ENCODE results near the gene MRPS33. TPM values are rescaled to one million over a fixed set of nuclear protein-coding genes. Genes with fewer than 3 reads are reported as not detected.
"Not testable (repeated sequence)": the region's sequence is repeated elsewhere in the genome, so short reads cannot be mapped to it uniquely, and the experiment has no call there.

Gene MRPS33
- total RNA-seq, 2 donors from 2014 or later, result 4.6 to 9.9 TPM

- 46 to 55% methylated on average over 3 of the region's 3 CpGs for WGBS, 2 donors
- DNase-seq (no peak), ATAC-seq (no peak)
- H3K27me3 ChIP-seq, result no peaks in the 10 kb centered on the region
- TF ChIP-seq, protein P1, sequence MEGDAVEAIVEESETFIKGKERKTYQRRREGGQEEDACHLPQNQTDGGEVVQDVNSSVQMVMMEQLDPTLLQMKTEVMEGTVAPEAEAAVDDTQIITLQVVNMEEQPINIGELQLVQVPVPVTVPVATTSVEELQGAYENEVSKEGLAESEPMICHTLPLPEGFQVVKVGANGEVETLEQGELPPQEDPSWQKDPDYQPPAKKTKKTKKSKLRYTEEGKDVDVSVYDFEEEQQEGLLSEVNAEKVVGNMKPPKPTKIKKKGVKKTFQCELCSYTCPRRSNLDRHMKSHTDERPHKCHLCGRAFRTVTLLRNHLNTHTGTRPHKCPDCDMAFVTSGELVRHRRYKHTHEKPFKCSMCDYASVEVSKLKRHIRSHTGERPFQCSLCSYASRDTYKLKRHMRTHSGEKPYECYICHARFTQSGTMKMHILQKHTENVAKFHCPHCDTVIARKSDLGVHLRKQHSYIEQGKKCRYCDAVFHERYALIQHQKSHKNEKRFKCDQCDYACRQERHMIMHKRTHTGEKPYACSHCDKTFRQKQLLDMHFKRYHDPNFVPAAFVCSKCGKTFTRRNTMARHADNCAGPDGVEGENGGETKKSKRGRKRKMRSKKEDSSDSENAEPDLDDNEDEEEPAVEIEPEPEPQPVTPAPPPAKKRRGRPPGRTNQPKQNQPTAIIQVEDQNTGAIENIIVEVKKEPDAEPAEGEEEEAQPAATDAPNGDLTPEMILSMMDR (IDR thresholded peaks at IDR 0.05), result no peak
- TF ChIP-seq POLR2A (IDR thresholded peaks at IDR 0.05), result no peak
- no peak overlapping the region for H3K27ac ChIP-seq
- H3K9me3 ChIP-seq, result no peaks in the 10 kb centered on the region
- no peaks in the 10 kb centered on the region for H3K4me1 ChIP-seq
- H3K36me3 ChIP-seq (replicated peaks in 1 of 2; ENCODE audit: insufficient read depth in 1 of 2, low read depth in 2 of 2), result no peaks in the 10 kb centered on the region
- intact Hi-C loops (cut with DNase I), result no loop called here
- H3K4me3 ChIP-seq, result no peak overlapping the region
Observed at GRCh38 chr7:141039376-141039775, 24.6 kb upstream of the MRPS33 start.

GRCh38 chr7:141038100-141038499 is 23.3 kb upstream of the MRPS33 start:
- DNase-seq; H3K36me3 ChIP-seq (replicated peaks in 1 of 2; ENCODE audit: insufficient read depth in 1 of 2, low read depth in 2 of 2); H3K27me3 ChIP-seq; H3K4me3 ChIP-seq; intact Hi-C loops (cut with DNase I); H3K4me1 ChIP-seq; ATAC-seq; H3K27ac ChIP-seq; H3K9me3 ChIP-seq: not testable (repeated sequence)
- 86 to 91% methylated on average over 3 of the region's 3 CpGs for whole genome bisulfite sequencing, 2 donors

- 67 to 84% methylated on average over 27 to 30 of the region's 33 CpGs for WGBS, 2 donors
Observed at GRCh38 chr7:141032539-141033323, 18.0 kb upstream of the MRPS33 start.

DNA sequence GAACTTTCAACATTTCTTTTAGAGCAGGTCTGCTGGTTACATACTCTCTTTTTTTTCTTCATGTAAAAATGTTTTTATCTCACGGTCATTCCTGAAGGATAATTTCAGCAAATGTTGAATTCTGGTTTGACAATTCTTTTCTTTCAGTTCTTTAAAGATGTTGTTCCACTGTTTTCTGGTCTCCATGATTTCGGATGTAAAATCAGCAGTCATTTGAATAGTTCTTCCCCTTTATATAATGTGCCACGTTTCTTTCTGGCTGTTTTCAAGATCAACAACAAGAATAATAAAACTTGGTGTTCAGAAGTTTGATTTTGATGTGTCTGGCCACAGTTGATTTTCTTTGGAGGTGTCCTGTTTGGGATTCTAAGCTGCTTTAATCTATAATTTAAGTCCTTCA is 14.0 kb upstream of the MRPS33 start:
- Histone ChIP-seq H3K4me1 (no peaks in the 10 kb centered on the region), H3K27ac (no peak overlapping the region), H3K4me3 (no peak overlapping the region), H3K36me3 (replicated peaks in 1 of 2; ENCODE audit: insufficient read depth in 1 of 2, low read depth in 2 of 2) (no peaks in the 10 kb centered on the region), H3K9me3 (no peaks in the 10 kb centered on the region), H3K27me3 (no peaks in the 10 kb centered on the region)
- DNase-seq, result no peak
- 60 to 66% methylated on average over 3 of the region's 3 CpGs for WGBS, 2 donors
- ATAC-seq, result no peak
- TF ChIP-seq POLR2A (IDR thresholded peaks at IDR 0.05), result no peak
- TF ChIP-seq, protein P1 (IDR thresholded peaks at IDR 0.05), result no peak
- intact Hi-C loops (cut with DNase I), result no loop called here

More at GRCh38 chr7:141032539-141033323, 18.0 kb upstream of the MRPS33 start:
- H3K27ac ChIP-seq; H3K4me1 ChIP-seq; ATAC-seq; H3K27me3 ChIP-seq; H3K9me3 ChIP-seq; intact Hi-C loops (cut with DNase I); H3K4me3 ChIP-seq; H3K36me3 ChIP-seq (replicated peaks in 1 of 2; ENCODE audit: insufficient read depth in 1 of 2, low read depth in 2 of 2); DNase-seq: not testable (repeated sequence)

DNA sequence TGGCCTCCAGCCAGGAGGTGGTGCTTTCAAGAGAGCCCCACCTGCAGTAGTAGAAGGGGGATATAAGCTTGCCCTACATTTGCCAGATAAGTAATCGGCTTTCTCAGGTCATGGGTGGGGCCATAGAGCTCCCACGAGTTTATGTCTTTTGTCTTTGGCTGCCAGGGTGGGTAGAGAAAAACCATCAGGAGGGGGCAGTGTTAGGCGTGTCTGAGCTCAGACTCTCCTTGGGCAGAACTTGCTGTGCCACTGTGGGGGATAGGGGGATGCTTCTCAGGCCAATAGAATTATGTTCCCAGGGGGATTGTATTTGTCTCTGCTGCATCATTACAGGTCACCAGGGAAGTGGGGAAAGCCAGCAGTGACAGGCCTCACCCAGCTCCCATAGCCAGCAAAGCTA is 12.3 kb upstream of the MRPS33 start:
- Histone ChIP-seq H3K4me3 (no peak overlapping the region), H3K4me1 (no peaks in the 10 kb centered on the region), H3K9me3 (no peaks in the 10 kb centered on the region), H3K27me3 (no peaks in the 10 kb centered on the region), H3K36me3 (replicated peaks in 1 of 2; ENCODE audit: insufficient read depth in 1 of 2, low read depth in 2 of 2) (no peaks in the 10 kb centered on the region), H3K27ac (no peak overlapping the region)
- ATAC-seq (no peak), DNase-seq (no peak)
- intact Hi-C loops (cut with DNase I), result no loop called here
- 56 to 59% methylated on average over 3 of the region's 3 CpGs for WGBS, 2 donors
- TF ChIP-seq, protein P1 (IDR thresholded peaks at IDR 0.05), result no peak
- no peak for TF ChIP-seq POLR2A (IDR thresholded peaks at IDR 0.05)

DNA sequence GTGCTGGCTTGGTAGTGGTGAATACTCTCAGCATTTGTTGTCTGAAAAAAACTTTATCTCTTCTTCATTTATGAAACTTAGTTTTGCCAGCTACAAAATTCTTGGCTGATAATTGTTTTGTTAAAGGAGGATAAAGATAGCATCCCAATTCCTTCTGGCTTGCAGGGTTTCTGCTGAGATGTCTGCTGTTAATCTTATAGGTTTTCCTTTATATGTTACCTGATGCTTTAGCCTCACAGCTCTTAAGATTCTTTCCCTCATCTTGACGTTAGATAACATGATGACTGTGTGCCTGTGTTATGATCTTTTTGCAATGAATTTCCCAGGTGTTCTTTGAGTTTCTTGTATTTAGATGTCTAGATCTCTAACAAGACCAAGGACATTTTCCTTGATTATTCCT is 9.9 kb upstream of the MRPS33 start:
- DNase-seq, result no peak
- Histone ChIP-seq H3K4me3 (no peak overlapping the region), H3K4me1 (no peaks in the 10 kb centered on the region), H3K27ac (no peak overlapping the region), H3K9me3 (no peaks in the 10 kb centered on the region), H3K36me3 (replicated peaks in 1 of 2; ENCODE audit: insufficient read depth in 1 of 2, low read depth in 2 of 2) (no peaks in the 10 kb centered on the region), H3K27me3 (no peaks in the 10 kb centered on the region)
- TF ChIP-seq, protein P1 (IDR thresholded peaks at IDR 0.05), result no peak
- TF ChIP-seq POLR2A (IDR thresholded peaks at IDR 0.05), result no peak
- intact Hi-C loops (cut with DNase I), result no loop called here
- WGBS, 2 donors, result 62 to 69% methylated on average over 1 of the region's 1 CpG
- no peak for ATAC-seq
